Endothelial cell of umbilical vein (primary cell): Measurements from ENCODE around the gene DIAPH2. TPM values are rescaled to one million over a fixed set of nuclear protein-coding genes. Genes with fewer than 3 reads are reported as not detected.

Experiments
- BruUV-seq: library from RNA; stranded (reverse); fragments of 400-500 nt; replicated peaks from 2 replicates; lab custom pipeline; 2021; lab: Mats Ljungman, UMichigan
- CTCF ChIA-PET: fragments of 300-600, 350-600 bp; sonication (Branson Sonifier 250); formaldehyde crosslinking; loops from one replicate; lab custom pipeline; 2021; ENCODE audit warnings: antibody characterized with exemption, inconsistent platforms; lab: Charles Lee
- POLR2A ChIA-PET: fragments of 300-600, 350-600 bp; sonication (Branson Sonifier 250); formaldehyde crosslinking; loops from one replicate; lab custom pipeline; 2021; ENCODE audit warnings: antibody characterized with exemption, inconsistent platforms; lab: Charles Lee
- DNase-seq: peaks from one replicate; pipeline ENCODE4 v3.0.0-alpha.2; 2011; ENCODE audit warnings: low read depth, low spot score
- FAIRE-seq: peaks from 2 replicates; lab custom pipeline; 2011; peaks lifted over from hg19 to GRCh38; lab: Jason Lieb, UNC
- H2AFZ ChIP-seq: 2 replicates; pipeline ENCODE4 v1.6.0; 2012; ENCODE audit warnings: low read depth, low read length, control low read depth, inconsistent platforms
- H3K27ac ChIP-seq: 2 replicates; pipeline ENCODE4 v1.5.1; 2011; ENCODE audit warnings: low read depth, mild to moderate bottlenecking, control low read depth, low read length, moderate library complexity; ENCODE audit not compliant: insufficient read depth
- H3K27me3 ChIP-seq, 2 experiments: 2 replicates each; pipeline versions ENCODE4 v1.6.0 to v1.6.1; 2011; ENCODE audit warnings: low read length in 2 of 2, mixed read lengths in 1 of 2; ENCODE audit not compliant: control insufficient read depth in 2 of 2, insufficient read depth in 2 of 2
- H3K36me3 ChIP-seq, 2 experiments: 2 replicates in 1 of 2; 3 replicates in 1 of 2; pipeline ENCODE4 v1.5.1; 2011; ENCODE audit warnings: low read length in 2 of 2, mild to moderate bottlenecking in 1 of 2, moderate library complexity in 1 of 2; ENCODE audit not compliant: control insufficient read depth in 2 of 2, insufficient read depth in 2 of 2; ENCODE audit errors: extremely low read depth in 1 of 2
- H3K4me1 ChIP-seq: 3 replicates; pipeline ENCODE4 v1.5.1; 2011; ENCODE audit warnings: mild to moderate bottlenecking, low read length; ENCODE audit not compliant: control insufficient read depth, insufficient read depth; ENCODE audit errors: extremely low read depth
- H3K4me2 ChIP-seq: 2 replicates; pipeline ENCODE4 v1.6.1; 2011; ENCODE audit warnings: low read length, control low read depth, mixed read lengths; ENCODE audit not compliant: insufficient read depth
- H3K4me3 ChIP-seq, 3 experiments: fragments of 200-600 bp in 1 of 3; sonication (generic), shearing (Covaris generic) in 1 of 3; replicated peaks in 1 of 3; 2 replicates each; pipeline ENCODE4 v1.5.1; 2011 to 2016; ENCODE audit warnings: control low read depth in 3 of 3, low read length in 3 of 3, mild to moderate bottlenecking in 2 of 3, inconsistent platforms in 1 of 3, low read depth in 1 of 3, moderate library complexity in 1 of 3; ENCODE audit not compliant: insufficient read depth in 1 of 3
- H3K79me2 ChIP-seq: 2 replicates; pipeline ENCODE4 v1.6.0; 2012; ENCODE audit warnings: low read length, inconsistent platforms; ENCODE audit not compliant: control insufficient read depth, insufficient read depth
- H3K9ac ChIP-seq: replicated peaks from 2 replicates; pipeline ENCODE3; 2011; ENCODE audit warnings: low read length, control low read depth; ENCODE audit not compliant: insufficient read depth; ENCODE audit errors: extremely low read depth
- H3K9me1 ChIP-seq: replicated peaks from 3 replicates; pipeline ENCODE4 v1.6.0; 2011; ENCODE audit warnings: mild to moderate bottlenecking, low read length; ENCODE audit not compliant: control insufficient read depth, insufficient read depth; ENCODE audit errors: extremely low read depth
- H3K9me3 ChIP-seq: replicated peaks from 2 replicates; pipeline ENCODE4 v1.5.1; 2012; ENCODE audit warnings: low read length, inconsistent platforms; ENCODE audit not compliant: control insufficient read depth, insufficient read depth
- H4K20me1 ChIP-seq: replicated peaks from 2 replicates; pipeline ENCODE3; 2011; ENCODE audit warnings: mild to moderate bottlenecking, low read length; ENCODE audit not compliant: control insufficient read depth, insufficient read depth; ENCODE audit errors: extremely low read depth
- CTCF ChIP-seq, 2 donors: IDR thresholded peaks; 1 replicate in 1 of 2; 2 replicates in 1 of 2; pipeline ENCODE4 v1.5.1; 2011; ENCODE audit warnings: low read length in 2 of 2, mild to moderate bottlenecking in 2 of 2, moderate library complexity in 2 of 2, control low read depth in 1 of 2, inconsistent platforms in 1 of 2, low read depth in 1 of 2; ENCODE audit not compliant: insufficient read depth in 1 of 2; ENCODE audit errors: extremely low read depth in 1 of 2
- EZH2 ChIP-seq: IDR thresholded peaks from 2 replicates; pipeline ENCODE4 v1.6.1; 2012; ENCODE audit warnings: borderline replicate concordance, low read depth, mild to moderate bottlenecking, moderate library complexity, low read length, inconsistent platforms; ENCODE audit not compliant: severe bottlenecking
- FOS ChIP-seq: IDR thresholded peaks from 2 replicates; pipeline ENCODE4 v1.6.1; 2011; ENCODE audit warnings: mild to moderate bottlenecking, low read length, moderate library complexity, borderline replicate concordance; ENCODE audit not compliant: insufficient read depth
- GATA2 ChIP-seq: IDR thresholded peaks from 2 replicates; pipeline ENCODE4 v1.7.0; 2011; ENCODE audit warnings: low read depth, mild to moderate bottlenecking, moderate library complexity, mixed read lengths, low read length; ENCODE audit not compliant: insufficient read length, insufficient read depth
- JUN ChIP-seq: IDR thresholded peaks from 2 replicates; pipeline ENCODE4 v1.6.1; 2011; ENCODE audit warnings: borderline replicate concordance, low read depth; ENCODE audit not compliant: insufficient read length, insufficient read depth
- MAX ChIP-seq: IDR thresholded peaks from 2 replicates; pipeline ENCODE4 v1.6.1; 2011; ENCODE audit not compliant: insufficient read depth, insufficient read length
- MYC ChIP-seq: IDR thresholded peaks from one replicate; pipeline ENCODE4 v1.6.1; 2011; ENCODE audit warnings: mild to moderate bottlenecking, low read depth, low read length
- POLR2A ChIP-seq: IDR thresholded peaks from 2 replicates; pipeline ENCODE4 v1.6.1; 2012; ENCODE audit warnings: low read depth, mild to moderate bottlenecking, control low read depth, low read length
- POLR2AphosphoS5 ChIP-seq: IDR thresholded peaks from 2 replicates; pipeline ENCODE4 v1.6.1; 2012; ENCODE audit warnings: low read depth, mild to moderate bottlenecking, control low read depth, low read length, moderate library complexity; ENCODE audit not compliant: insufficient read depth
- dilution Hi-C: fragments of 300-500 bp; cut with MboI; formaldehyde crosslinking; loops from one replicate; pipeline ENCODE4 v1.15.0; 2019; ENCODE audit warnings: low sequenced_read_pairs; ENCODE audit not compliant: extremely low pct_ligation_motif_present
- intact Hi-C: fragments of 100-400 bp; cut with micrococcal nuclease; formaldehyde crosslinking; loops from one replicate; pipeline ENCODE4 v1.10.0; 2022
- polyA plus RNA-seq, 4 experiments: library from polyadenylated mRNA; depleted of rRNA in 3 of 4; stranded (reverse) in 3 of 4; unstranded in 1 of 4; fragments of >200 nt; gene quantifications; 2 replicates each; pipeline versions ENCODE4 v1.2.1 to v1.2.3, GENCODE V29; 2011 to 2012; ENCODE audit warnings: missing spikeins in 1 of 4
- total RNA-seq: library from RNA; stranded (reverse); gene quantifications from 2 replicates; pipeline ENCODE4 v1.2.3, GENCODE V29; 2021

The DIAPH2 gene
- total and polyA plus RNA-seq, 2 donors (not counting 3 experiments of a cell fraction or from before 2014, with no cell fraction given) = 3.0 to 30.0 TPM

GRCh38 chrX:96861218-96861617, 176.6 kb downstream of the DIAPH2 start:
- intact Hi-C loops (no loop called here), dilution Hi-C loops (no loop called here)
- DNase-seq (no peak), FAIRE-seq (no peak)
- no TSS peak for BruUV-seq
- no peak overlapping the region for H3K9ac ChIP-seq
- no peaks in the 10 kb centered on the region for H3K9me3 ChIP-seq
- TF ChIP-seq CTCF (IDR thresholded peaks at IDR 0.05; ENCODE audit: extremely low read depth in 1 of 2, insufficient read depth in 1 of 2, low read depth in 1 of 2, low read length in 2 of 2) = no peak
- no peak for TF ChIP-seq FOS
- no peak for TF ChIP-seq POLR2AphosphoS5
- TF ChIP-seq MYC = no peak
- TF ChIP-seq MAX = no peak
- TF ChIP-seq GATA2 = no peak
- no peak for TF ChIP-seq JUN
- no peak for TF ChIP-seq POLR2A
- TF ChIP-seq EZH2 = no peak
- no peak overlapping the region for H2AFZ ChIP-seq
- H3K4me2 ChIP-seq = no peak overlapping the region
- H3K4me3 ChIP-seq = no peak overlapping the region
- no peaks in the 10 kb centered on the region for H3K36me3 ChIP-seq
- H3K4me1 ChIP-seq = peaks cover 3% of the 10 kb centered on the region
- H3K79me2 ChIP-seq = no peaks in the 10 kb centered on the region
- no peaks in the 10 kb centered on the region for H3K27me3 ChIP-seq
- ChIA-PET POLR2A (no interaction called here), CTCF (no interaction called here)
- H3K27ac ChIP-seq = no peak overlapping the region
- H4K20me1 ChIP-seq = no peaks in the 10 kb centered on the region
- H3K9me1 ChIP-seq = no peaks in the 10 kb centered on the region
